HCT116 (cell line): ENCODE measurements around the gene PRMT9. TPM values are rescaled to one million over a fixed set of nuclear protein-coding genes. Genes with fewer than 3 reads are reported as not detected.

Experiments used
- ATAC-seq: fragments of 200-7000 bp; cut with Tn5 transposase; 2 replicates; pipeline ENCODE4 v1.9.1; 2020; ENCODE audit warnings: mild to moderate bottlenecking, moderate library complexity
- BruUV-seq: library from RNA; stranded (reverse); fragments of 400-500 nt; replicated peaks from 2 replicates; lab custom pipeline; 2021; lab: Mats Ljungman, UMichigan
- CTCF ChIA-PET: fragments of 300-600 bp; sonication (Branson Sonifier 250); formaldehyde crosslinking; loops from one replicate; lab custom pipeline; 2021; ENCODE audit warnings: antibody characterized with exemption; lab: Charles Lee
- POLR2A ChIA-PET: fragments of 300-600, 350-600 bp; sonication (Branson Sonifier 250); formaldehyde crosslinking; loops from one replicate; lab custom pipeline; 2021; ENCODE audit warnings: antibody characterized with exemption; lab: Charles Lee
- RAD21 ChIA-PET, 2 experiments: fragments of 300-600 bp; sonication (Branson Sonifier 250); formaldehyde crosslinking; loops; one replicate each; lab custom pipeline; 2023; ENCODE audit warnings: low total read pairs in 2 of 2; ENCODE audit not compliant: uncharacterized antibody in 2 of 2, unreplicated experiment in 2 of 2, low non-redundant PET in 1 of 2; lab: Charles Lee
- DNase-seq: peaks from one replicate; pipeline ENCODE4 v3.0.0-alpha.2; 2010; ENCODE audit warnings: low read depth, low spot score
- H2AFZ ChIP-seq: fragments of 200-600 bp; shearing (Covaris generic), sonication (generic); 2 replicates; pipeline ENCODE4 v1.6.1; 2017; ENCODE audit warnings: low read depth, mixed run types, mixed read lengths, antibody characterized with exemption, low read length; ENCODE audit not compliant: poor library complexity, severe bottlenecking
- H3K27ac ChIP-seq: 2 replicates; pipeline ENCODE4 v1.5.1; 2012; ENCODE audit warnings: low read depth, low read length
- H3K27me3 ChIP-seq: fragments of 200-600 bp; sonication (generic); 2 replicates; pipeline ENCODE4 v1.6.1; 2016; ENCODE audit warnings: mixed run types, low read length, mixed read lengths; ENCODE audit not compliant: insufficient read depth
- H3K36me3 ChIP-seq, 2 experiments: fragments of 200-500 bp in 1 of 2; fragments of 200-600 bp in 1 of 2; sonication (Bioruptor generic) in 1 of 2; sonication (generic) in 1 of 2; 2 replicates each; pipeline versions ENCODE4 v1.5.1 to v1.6.1; 2014 to 2016; ENCODE audit warnings: low read length in 2 of 2, inconsistent platforms in 1 of 2, mixed read lengths in 1 of 2, mixed run types in 1 of 2; ENCODE audit not compliant: insufficient read depth in 2 of 2, control insufficient read depth in 1 of 2
- H3K4me1 ChIP-seq, 2 experiments: fragments of 200-600 bp in 1 of 2; sonication (generic) in 1 of 2; 2 replicates each; pipeline versions ENCODE4 v1.5.1 to v1.6.1; 2012 to 2017; ENCODE audit warnings: low read length in 2 of 2, inconsistent platforms in 1 of 2, mild to moderate bottlenecking in 1 of 2, mixed read lengths in 1 of 2, mixed run types in 1 of 2, moderate library complexity in 1 of 2; ENCODE audit not compliant: insufficient read depth in 2 of 2, control insufficient read depth in 1 of 2
- H3K4me2 ChIP-seq: fragments of 200-600 bp; sonication (generic); 2 replicates; pipeline ENCODE4 v1.6.1; 2017; ENCODE audit warnings: mixed run types, low read length, mixed read lengths
- H3K4me3 ChIP-seq, 2 experiments: fragments of 200-600 bp in 1 of 2; sonication (generic) in 1 of 2; replicated peaks in 1 of 2; 2 replicates each; pipeline ENCODE4 v1.5.1; 2011 to 2016; ENCODE audit warnings: low read length in 2 of 2, control low read depth in 1 of 2, low read depth in 1 of 2, mild to moderate bottlenecking in 1 of 2, mixed read lengths in 1 of 2, mixed run types in 1 of 2
- H3K79me2 ChIP-seq: fragments of 200-600 bp; sonication (generic); 2 replicates; pipeline ENCODE4 v1.6.1; 2017; ENCODE audit warnings: mild to moderate bottlenecking, mixed run types, low read length, moderate library complexity, mixed read lengths; ENCODE audit not compliant: insufficient read depth
- H3K9ac ChIP-seq: fragments of 200-600 bp; sonication (generic); 2 replicates; pipeline ENCODE4 v1.6.1; 2016; ENCODE audit warnings: low read length, mixed read lengths
- H3K9me2 ChIP-seq: fragments of 200-600 bp; sonication (generic), shearing (Covaris generic); 2 replicates; pipeline ENCODE4 v1.6.1; 2017; ENCODE audit warnings: mixed run types, mild to moderate bottlenecking, moderate library complexity; ENCODE audit not compliant: insufficient read depth
- H3K9me3 ChIP-seq, 2 experiments: fragments of 200-500 bp in 1 of 2; fragments of 200-600 bp in 1 of 2; sonication (Bioruptor generic) in 1 of 2; sonication (generic) in 1 of 2; 2 replicates each; pipeline ENCODE4 v1.6.1; 2014 to 2017; ENCODE audit warnings: low read length in 2 of 2, mixed read lengths in 2 of 2, inconsistent platforms in 1 of 2, low read depth in 1 of 2, mild to moderate bottlenecking in 1 of 2, mixed run types in 1 of 2, moderate library complexity in 1 of 2; ENCODE audit not compliant: control insufficient read depth in 1 of 2, insufficient read depth in 1 of 2
- H4K20me1 ChIP-seq: fragments of 200-600 bp; sonication (generic), shearing (Covaris generic); 2 replicates; pipeline ENCODE4 v1.6.1; 2017; ENCODE audit warnings: mixed run types, mild to moderate bottlenecking, moderate library complexity; ENCODE audit not compliant: insufficient read depth
- CBX3 ChIP-seq: IDR thresholded peaks from 2 replicates; pipeline ENCODE4 v1.6.1; 2012; ENCODE audit warnings: low read depth
- CEBPB ChIP-seq: IDR thresholded peaks from 2 replicates; pipeline ENCODE4 v1.6.1; 2012; ENCODE audit warnings: low read depth
- EZH2 ChIP-seq: fragments of 200-600 bp; sonication (generic); IDR thresholded peaks from 2 replicates; pipeline ENCODE4 v1.6.1; 2017; ENCODE audit warnings: antibody characterized with exemption, mixed run types
- EZH2phosphoT487 ChIP-seq: fragments of 200-600 bp; IDR thresholded peaks from 2 replicates; pipeline ENCODE4 v1.6.1; 2018; ENCODE audit warnings: antibody characterized with exemption, borderline replicate concordance
- FOSL1 ChIP-seq: IDR thresholded peaks from 2 replicates; pipeline ENCODE4 v1.6.1; 2012; ENCODE audit warnings: low read depth
- JUND ChIP-seq: IDR thresholded peaks from 2 replicates; pipeline ENCODE4 v1.6.1; 2012
- POLR2AphosphoS5 ChIP-seq: IDR thresholded peaks from 2 replicates; pipeline ENCODE4 v1.6.1; 2011; ENCODE audit warnings: mild to moderate bottlenecking, low read depth, low read length, moderate library complexity
- RAD21 ChIP-seq: IDR thresholded peaks from 2 replicates; pipeline ENCODE4 v1.6.1; 2012; ENCODE audit warnings: low read depth, mild to moderate bottlenecking
- SIN3A ChIP-seq: IDR thresholded peaks from 2 replicates; pipeline ENCODE4 v1.6.1; 2012; ENCODE audit warnings: low read depth
- SRF ChIP-seq: IDR thresholded peaks from 2 replicates; pipeline ENCODE4 v1.6.1; 2012; ENCODE audit warnings: low read depth
- TCF7L2 ChIP-seq: IDR thresholded peaks from 2 replicates; pipeline ENCODE4 v1.7.0; 2011; ENCODE audit warnings: borderline replicate concordance, inconsistent platforms; ENCODE audit not compliant: insufficient read depth, insufficient read length; ENCODE audit errors: extremely low read depth
- YY1 ChIP-seq: IDR thresholded peaks from 2 replicates; pipeline ENCODE4 v1.6.1; 2011; ENCODE audit warnings: low read length, low read depth, moderate library complexity, mild to moderate bottlenecking; ENCODE audit not compliant: insufficient replicate concordance; ENCODE audit errors: extremely low read depth
- ZFX ChIP-seq: fragments of 450-650 bp; IDR thresholded peaks from 2 replicates; pipeline ENCODE4 v1.6.1; 2017
- ZNF274 ChIP-seq: fragments of 200-500 bp; sonication (Bioruptor generic); IDR thresholded peaks from 2 replicates; pipeline ENCODE4 v1.6.1; 2014; ENCODE audit warnings: mild to moderate bottlenecking, low read depth, low read length, inconsistent platforms
- intact Hi-C: fragments of 100-400 bp; cut with micrococcal nuclease; formaldehyde crosslinking; loops from 2 replicates; pipeline ENCODE4 v1.10.0; 2022
- total RNA-seq: library from RNA; stranded (reverse); gene quantifications from one replicate; pipeline ENCODE4 v1.2.1, GENCODE V29; 2021; ENCODE audit not compliant: unreplicated experiment
- TF ChIP-seq, protein P1 (sequence below): IDR thresholded peaks from 2 replicates; pipeline ENCODE4 v1.6.1; 2012
- TF ChIP-seq, protein P2 (sequence below): IDR thresholded peaks from 2 replicates; pipeline ENCODE4 v1.6.1; 2011; ENCODE audit warnings: mild to moderate bottlenecking, low read length, moderate library complexity; ENCODE audit not compliant: insufficient replicate concordance; ENCODE audit errors: extremely low read depth
- TF ChIP-seq, protein P3 (sequence below): IDR thresholded peaks from 2 replicates; pipeline ENCODE4 v1.6.1; 2012

Gene PRMT9
- total RNA-seq, 1 experiment from 2014 or later, result 5.8 TPM

DNA sequence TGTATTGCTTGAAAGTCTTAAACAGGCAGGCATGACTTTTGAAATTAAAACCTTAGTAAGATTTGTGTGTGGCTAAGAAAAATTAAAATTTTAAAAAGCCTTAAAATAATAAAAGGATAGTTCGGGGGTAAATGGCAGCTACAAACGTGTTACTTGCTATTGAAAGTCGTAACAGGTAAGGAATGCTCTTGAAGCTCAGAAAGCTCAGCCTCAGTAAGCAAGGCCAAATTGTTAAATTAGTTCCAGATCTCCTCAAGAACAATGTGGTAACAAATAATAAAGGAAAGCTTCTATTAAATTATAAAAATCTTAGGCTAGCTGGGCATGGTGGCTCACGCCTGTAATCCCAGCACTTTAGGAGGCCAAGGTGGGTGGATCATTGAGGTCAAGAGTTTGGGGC lies 25.5 kb downstream of the PRMT9 start:
- no peak overlapping the region for H2AFZ ChIP-seq
- RAD21 ChIA-PET, result no interaction called here
- TF ChIP-seq, protein P1, sequence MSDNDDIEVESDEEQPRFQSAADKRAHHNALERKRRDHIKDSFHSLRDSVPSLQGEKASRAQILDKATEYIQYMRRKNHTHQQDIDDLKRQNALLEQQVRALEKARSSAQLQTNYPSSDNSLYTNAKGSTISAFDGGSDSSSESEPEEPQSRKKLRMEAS, result no peak
- TF ChIP-seq ZFX (no peak), JUND (no peak), CEBPB (no peak), SIN3A (no peak), TCF7L2 (no peak), RAD21 (no peak), POLR2AphosphoS5 (no peak), SRF (no peak), CBX3 (no peak), EZH2phosphoT487 (no peak), YY1 (no peak), ZNF274 (no peak), FOSL1 (no peak), EZH2 (no peak)
- TF ChIP-seq, protein P2, sequence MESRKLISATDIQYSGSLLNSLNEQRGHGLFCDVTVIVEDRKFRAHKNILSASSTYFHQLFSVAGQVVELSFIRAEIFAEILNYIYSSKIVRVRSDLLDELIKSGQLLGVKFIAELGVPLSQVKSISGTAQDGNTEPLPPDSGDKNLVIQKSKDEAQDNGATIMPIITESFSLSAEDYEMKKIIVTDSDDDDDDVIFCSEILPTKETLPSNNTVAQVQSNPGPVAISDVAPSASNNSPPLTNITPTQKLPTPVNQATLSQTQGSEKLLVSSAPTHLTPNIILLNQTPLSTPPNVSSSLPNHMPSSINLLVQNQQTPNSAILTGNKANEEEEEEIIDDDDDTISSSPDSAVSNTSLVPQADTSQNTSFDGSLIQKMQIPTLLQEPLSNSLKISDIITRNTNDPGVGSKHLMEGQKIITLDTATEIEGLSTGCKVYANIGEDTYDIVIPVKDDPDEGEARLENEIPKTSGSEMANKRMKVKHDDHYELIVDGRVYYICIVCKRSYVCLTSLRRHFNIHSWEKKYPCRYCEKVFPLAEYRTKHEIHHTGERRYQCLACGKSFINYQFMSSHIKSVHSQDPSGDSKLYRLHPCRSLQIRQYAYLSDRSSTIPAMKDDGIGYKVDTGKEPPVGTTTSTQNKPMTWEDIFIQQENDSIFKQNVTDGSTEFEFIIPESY, result no peak
- TF ChIP-seq, protein P3, sequence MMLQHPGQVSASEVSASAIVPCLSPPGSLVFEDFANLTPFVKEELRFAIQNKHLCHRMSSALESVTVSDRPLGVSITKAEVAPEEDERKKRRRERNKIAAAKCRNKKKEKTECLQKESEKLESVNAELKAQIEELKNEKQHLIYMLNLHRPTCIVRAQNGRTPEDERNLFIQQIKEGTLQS, result no peak
- TF ChIP-seq, all 23 proteins: peak for 0
- intact Hi-C loops, result no loop called here
- H3K9ac ChIP-seq, result no peak overlapping the region
- no peaks in the 10 kb centered on the region for H3K9me2 ChIP-seq
- H3K9me3 ChIP-seq, result no peaks in the 10 kb centered on the region
- CTCF ChIA-PET, result no interaction called here
- H4K20me1 ChIP-seq, result no peaks in the 10 kb centered on the region
- BruUV-seq, result no TSS peak
- no peak overlapping the region for H3K4me3 ChIP-seq
- H3K79me2 ChIP-seq, result peaks cover 3% of the 10 kb centered on the region; the same call in 1 of the 2 replicates
- H3K27me3 ChIP-seq, result no peaks in the 10 kb centered on the region
- no peaks in the 10 kb centered on the region for H3K4me1 ChIP-seq
- POLR2A ChIA-PET, result no interaction called here
- H3K36me3 ChIP-seq, result peaks cover 8 to 9% of the 10 kb centered on the region in 2 experiments; a peak in 3 of 4 replicates
- no peak overlapping the region for H3K4me2 ChIP-seq
- no peak for ATAC-seq
- no peak overlapping the region for H3K27ac ChIP-seq
- no peak for DNase-seq
